GM18520 (cell line): ENCODE measurements around the gene NF2.

Experiments
- ATAC-seq: cut with Tn5 transposase; IDR thresholded peaks from one replicate; pipeline ENCODE4 v1.9.1; 2021; ENCODE audit not compliant: unreplicated experiment

NF2 gene

GRCh38 chr22:29629903-29630516 lies 26.6 kb downstream of the NF2 start:
- ATAC-seq = no peak

DNA sequence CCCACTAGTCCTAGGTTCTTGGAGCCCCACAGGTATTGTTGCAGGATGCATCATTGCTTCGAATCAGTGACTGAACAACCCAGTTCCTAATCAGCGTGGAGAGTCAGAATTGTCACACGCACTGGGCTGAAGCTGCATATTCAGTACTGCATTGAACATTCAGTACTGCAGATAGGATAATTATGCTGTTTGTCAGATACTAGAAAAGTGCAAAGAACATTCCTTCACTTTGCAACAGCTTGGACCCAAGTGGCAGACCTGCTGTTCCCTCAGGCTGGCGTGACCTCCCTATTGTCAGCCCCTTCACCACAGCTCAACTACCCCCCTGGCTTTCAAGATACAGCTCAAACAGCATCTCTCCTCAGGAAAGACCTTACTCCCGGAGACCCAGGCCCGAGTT lies 27.6 kb downstream of the NF2 start:
- ATAC-seq = no peak

- ATAC-seq = no peak
These were observed 28.3 kb downstream of the NF2 start for GRCh38 chr22:29631725-29632124.

GRCh38 chr22:29632672-29633071 lies 29.2 kb downstream of the NF2 start:
- no peak for ATAC-seq

- ATAC-seq = no peak
These were observed 30.3 kb downstream of the NF2 start for GRCh38 chr22:29633514-29634312.

DNA sequence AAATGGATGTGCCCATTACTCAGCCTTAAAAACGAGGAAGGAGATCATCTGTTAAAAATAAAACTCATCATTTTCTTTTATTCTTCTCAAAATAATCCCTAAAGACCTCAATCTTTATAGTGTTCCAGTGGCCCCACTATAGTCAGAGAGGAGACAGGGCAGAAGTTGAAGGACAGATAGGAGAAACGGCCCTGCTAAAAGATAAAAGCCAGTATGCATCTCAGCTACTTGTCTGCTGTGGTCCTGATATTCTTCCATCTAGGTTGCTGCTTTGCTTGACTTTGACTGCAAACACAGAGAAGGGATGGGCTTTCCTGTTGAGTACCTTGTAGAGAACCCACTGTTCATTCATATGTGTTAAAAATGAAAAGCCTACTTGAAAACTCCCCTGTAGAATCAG lies 31.4 kb downstream of the NF2 start:
- no peak for ATAC-seq

GRCh38 chr22:29635734-29636357 lies 32.4 kb downstream of the NF2 start:
- no peak for ATAC-seq

DNA sequence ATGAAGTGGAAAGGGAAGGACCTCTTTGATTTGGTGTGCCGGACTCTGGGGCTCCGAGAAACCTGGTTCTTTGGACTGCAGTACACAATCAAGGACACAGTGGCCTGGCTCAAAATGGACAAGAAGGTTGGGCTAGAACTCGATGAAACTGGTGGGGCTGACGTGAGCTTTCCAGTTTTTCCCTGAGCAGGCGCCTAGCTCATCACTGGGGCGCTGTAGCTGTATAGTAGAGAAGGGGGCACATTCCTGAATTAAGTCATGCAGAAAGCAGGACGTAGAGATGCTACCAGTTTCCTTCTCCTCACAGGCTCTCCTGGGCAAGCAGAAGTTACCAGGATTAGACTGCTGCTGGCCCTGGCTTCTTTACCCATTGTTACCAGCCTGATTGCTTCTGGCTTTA lies 33.3 kb downstream of the NF2 start:
- ATAC-seq = no peak

GRCh38 chr22:29637181-29637580 lies 33.7 kb downstream of the NF2 start:
- ATAC-seq = no peak

DNA sequence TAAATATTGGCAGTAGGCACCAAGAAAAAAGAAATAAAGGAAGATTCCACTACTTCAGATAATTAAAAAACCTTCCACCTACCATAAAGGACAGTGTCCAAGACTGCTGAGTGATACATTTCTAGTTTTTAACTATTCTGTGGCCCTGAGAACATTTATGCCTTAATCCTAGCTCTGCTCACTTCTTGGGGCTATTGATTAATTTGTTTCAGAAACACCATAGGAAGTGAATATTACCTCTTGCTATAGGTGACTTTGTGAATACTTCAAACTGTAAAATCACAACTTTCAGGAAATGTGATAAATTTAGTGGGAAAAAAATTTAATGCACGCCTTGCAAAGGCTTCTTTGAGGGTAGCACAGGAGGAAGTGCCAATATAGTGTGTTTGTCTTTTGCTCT lies 35.2 kb downstream of the NF2 start:
- ATAC-seq = no peak

DNA sequence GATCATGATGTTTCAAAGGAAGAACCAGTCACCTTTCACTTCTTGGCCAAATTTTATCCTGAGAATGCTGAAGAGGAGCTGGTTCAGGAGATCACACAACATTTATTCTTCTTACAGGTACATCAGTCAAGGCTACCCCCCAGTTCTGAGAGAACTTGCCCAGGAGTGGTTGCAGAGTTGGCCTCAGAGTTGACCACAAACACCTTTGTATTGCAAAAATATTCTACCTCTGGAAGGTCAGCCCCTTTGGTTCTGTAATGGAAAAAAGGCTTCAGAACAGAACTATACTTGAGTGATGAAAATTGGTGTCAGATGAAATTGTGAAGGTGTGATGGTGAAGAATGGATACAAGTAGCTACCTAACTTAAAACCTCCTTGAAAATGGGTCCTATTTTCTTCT lies 35.7 kb downstream of the NF2 start:
- no peak for ATAC-seq

DNA sequence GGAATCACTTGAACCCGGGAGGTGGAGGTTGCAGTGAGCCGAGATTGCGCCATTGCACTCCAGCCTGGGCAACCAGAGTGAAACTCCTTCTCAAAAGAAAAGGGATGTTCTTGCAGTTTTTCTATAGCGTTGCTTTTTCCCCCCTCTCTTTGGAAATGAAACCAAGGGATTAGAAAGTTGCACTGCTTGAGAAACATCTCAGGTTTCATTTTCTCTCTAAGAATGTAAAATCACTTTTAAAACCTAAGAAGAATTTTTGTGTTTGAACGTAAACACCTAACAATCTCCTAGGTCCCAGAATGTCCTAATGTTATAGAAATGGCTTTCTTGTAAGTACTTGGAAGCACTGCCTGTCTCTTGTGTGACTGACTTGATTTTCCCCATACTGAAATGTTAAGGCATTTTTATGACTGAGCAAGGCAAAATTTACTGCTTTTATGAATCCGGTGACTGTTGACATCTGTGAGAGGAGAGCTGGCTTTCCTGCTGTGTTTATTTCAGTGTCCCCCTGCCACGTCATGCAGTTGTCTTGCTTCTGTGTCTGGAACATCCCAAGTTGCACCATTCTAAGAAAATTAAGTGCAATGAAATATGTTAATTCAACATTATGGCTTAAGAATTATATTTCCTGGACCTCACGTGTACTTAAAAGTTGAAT lies 37.7 kb downstream of the NF2 start:
- no peak for ATAC-seq

DNA sequence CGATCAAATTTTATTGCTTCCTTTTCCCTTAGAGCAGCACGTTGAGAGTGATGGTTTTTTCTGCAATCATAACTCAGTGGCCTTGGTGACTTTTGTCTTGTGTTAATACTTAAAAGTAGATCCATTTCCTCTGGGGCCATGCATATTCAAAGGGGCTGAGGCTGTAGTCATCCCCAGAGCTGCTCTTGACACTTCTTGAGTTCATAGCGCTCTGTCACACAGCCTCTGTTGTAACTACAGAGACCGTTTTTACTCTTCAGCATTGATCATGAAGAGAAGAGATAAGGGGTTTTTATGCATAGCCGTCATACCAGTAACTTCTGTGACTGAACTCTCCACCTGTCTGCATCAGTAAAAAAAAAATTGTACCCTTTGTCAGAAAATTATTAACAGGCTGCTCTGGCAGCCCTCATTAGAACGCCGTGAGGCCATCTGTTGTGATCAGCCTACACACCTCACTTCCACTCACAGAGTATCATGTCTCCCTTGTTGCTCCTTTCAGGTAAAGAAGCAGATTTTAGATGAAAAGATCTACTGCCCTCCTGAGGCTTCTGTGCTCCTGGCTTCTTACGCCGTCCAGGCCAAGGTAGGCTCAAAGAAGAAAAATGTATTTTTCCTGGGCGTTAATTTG lies 38.4 kb downstream of the NF2 start:
- peak; percentile 55 for ATAC-seq

GRCh38 chr22:29642694-29643093 lies 39.3 kb downstream of the NF2 start:
- ATAC-seq = no peak

GRCh38 chr22:29647954-29648737 lies 44.7 kb downstream of the NF2 start:
- no peak for ATAC-seq

GRCh38 chr22:29650370-29650769 lies 46.9 kb downstream of the NF2 start:
- ATAC-seq = no peak

DNA sequence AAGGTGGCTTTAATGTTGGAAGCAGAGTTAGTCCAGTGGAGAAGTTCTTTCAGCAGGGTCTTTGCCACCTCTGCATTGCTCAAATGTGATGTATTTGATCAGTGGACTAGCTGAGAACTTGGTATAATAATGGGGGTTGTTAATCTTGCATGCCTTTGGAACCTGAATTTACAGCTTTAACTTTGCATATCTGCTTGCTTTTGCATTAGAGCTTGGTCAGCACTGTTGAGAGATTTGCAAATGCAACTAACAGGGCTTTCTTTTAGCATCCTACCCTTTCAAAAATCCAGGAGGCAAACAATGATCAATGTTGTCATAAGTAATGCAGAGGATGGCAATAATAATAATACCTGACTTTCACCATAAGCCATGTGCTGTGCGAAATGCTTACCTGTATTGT lies 48.2 kb downstream of the NF2 start:
- no peak for ATAC-seq

DNA sequence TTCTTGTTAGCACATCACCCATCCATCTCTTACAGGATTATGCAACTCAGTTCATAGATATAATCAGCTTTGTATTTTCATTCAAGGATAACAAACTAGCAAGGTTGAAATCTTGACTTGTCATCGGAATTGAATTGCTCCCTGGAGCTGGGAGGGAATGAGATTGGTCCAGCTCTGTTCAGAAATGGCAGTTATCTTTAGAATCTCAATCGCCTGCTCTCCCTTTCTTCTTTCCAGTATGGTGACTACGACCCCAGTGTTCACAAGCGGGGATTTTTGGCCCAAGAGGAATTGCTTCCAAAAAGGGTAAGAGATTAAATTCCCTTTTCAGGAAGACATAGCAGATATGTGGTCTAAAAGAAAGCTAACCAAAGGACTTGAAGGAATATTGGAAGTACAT lies 51.0 kb downstream of the NF2 start:
- ATAC-seq = no peak

DNA sequence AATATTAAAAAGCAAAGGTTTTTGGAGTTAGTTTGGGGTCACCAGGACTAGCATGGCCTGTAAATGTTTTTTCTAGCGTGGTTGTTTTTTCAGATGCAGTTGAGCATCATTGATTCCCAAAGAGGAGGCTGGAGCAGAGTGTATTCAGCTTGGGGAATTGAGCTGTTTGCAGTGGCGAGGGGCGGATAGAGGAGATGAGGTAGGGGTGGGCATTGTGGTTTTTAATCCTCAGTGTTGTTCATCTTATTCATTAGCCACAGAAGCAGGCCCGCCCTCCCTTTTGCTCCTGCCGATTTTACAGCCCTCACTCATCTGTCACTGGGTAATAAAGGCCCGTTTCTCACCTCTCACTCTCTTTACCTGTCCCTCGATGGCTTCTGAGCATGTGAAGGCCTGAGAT lies 51.4 kb downstream of the NF2 start:
- ATAC-seq = no peak

GRCh38 chr22:29658176-29658575 lies 54.7 kb downstream of the NF2 start:
- no peak for ATAC-seq

DNA sequence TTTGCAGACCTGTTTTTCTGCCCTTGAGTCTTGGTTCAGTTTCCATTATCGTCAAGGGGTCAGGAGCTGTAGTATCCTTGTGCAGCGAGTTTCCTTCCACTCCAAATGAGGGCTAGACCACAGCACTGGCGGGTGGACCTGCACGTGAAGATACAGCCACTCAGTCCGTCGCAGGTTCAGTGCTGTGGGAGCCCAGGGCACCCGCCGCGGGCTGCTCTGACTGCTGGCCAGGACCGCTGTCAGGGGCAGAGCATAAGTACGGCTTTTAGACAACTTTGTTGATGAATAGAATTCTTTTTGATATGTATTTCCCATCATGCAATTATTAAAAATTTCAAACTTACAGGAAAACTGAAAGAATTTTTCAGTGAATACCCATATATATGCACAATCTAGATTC lies 56.6 kb downstream of the NF2 start:
- ATAC-seq = no peak
